WI38 (cell line): Measurements from ENCODE around the gene TTL.
"Not testable (repeated sequence)": the region's sequence is repeated elsewhere in the genome, so short reads cannot be mapped to it uniquely, and the experiment has no call there.

Experiments
- H3K4me3 ChIP-seq: 2 replicates; pipeline ENCODE4 v1.5.1; 2011; ENCODE audit warnings: low read depth, mild to moderate bottlenecking, control low read depth, low read length
- TF ChIP-seq, protein P1 (sequence below): IDR thresholded peaks from 2 replicates; pipeline ENCODE4 v1.5.1; 2012; ENCODE audit warnings: low read depth, mild to moderate bottlenecking, control low read depth, low read length

Gene TTL

GRCh38 chr2:112519506-112519905, 37.5 kb downstream of the TTL start:
- TF ChIP-seq, protein P1, sequence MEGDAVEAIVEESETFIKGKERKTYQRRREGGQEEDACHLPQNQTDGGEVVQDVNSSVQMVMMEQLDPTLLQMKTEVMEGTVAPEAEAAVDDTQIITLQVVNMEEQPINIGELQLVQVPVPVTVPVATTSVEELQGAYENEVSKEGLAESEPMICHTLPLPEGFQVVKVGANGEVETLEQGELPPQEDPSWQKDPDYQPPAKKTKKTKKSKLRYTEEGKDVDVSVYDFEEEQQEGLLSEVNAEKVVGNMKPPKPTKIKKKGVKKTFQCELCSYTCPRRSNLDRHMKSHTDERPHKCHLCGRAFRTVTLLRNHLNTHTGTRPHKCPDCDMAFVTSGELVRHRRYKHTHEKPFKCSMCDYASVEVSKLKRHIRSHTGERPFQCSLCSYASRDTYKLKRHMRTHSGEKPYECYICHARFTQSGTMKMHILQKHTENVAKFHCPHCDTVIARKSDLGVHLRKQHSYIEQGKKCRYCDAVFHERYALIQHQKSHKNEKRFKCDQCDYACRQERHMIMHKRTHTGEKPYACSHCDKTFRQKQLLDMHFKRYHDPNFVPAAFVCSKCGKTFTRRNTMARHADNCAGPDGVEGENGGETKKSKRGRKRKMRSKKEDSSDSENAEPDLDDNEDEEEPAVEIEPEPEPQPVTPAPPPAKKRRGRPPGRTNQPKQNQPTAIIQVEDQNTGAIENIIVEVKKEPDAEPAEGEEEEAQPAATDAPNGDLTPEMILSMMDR = no peak
- H3K4me3 ChIP-seq = no peak overlapping the region

- TF ChIP-seq, protein P1 = no peak
- H3K4me3 ChIP-seq = no peak overlapping the region
Measured at GRCh38 chr2:112520234-112520783, 38.4 kb downstream of the TTL start.

GRCh38 chr2:112523291-112523777, 41.4 kb downstream of the TTL start:
- TF ChIP-seq, protein P1 = no peak

GRCh38 chr2:112524276-112524675, 42.3 kb downstream of the TTL start:
- H3K4me3 ChIP-seq = not testable (repeated sequence)

More at GRCh38 chr2:112523291-112523777, 41.4 kb downstream of the TTL start:
- no peak overlapping the region for H3K4me3 ChIP-seq

GRCh38 chr2:112528541-112528940, 46.6 kb downstream of the TTL start:
- H3K4me3 ChIP-seq = no peak overlapping the region
- TF ChIP-seq, protein P1 = no peak

GRCh38 chr2:112529757-112530156, 47.8 kb downstream of the TTL start:
- TF ChIP-seq, protein P1 = no peak
- no peak overlapping the region for H3K4me3 ChIP-seq

GRCh38 chr2:112530728-112531127, 48.8 kb downstream of the TTL start:
- TF ChIP-seq, protein P1 = no peak

DNA sequence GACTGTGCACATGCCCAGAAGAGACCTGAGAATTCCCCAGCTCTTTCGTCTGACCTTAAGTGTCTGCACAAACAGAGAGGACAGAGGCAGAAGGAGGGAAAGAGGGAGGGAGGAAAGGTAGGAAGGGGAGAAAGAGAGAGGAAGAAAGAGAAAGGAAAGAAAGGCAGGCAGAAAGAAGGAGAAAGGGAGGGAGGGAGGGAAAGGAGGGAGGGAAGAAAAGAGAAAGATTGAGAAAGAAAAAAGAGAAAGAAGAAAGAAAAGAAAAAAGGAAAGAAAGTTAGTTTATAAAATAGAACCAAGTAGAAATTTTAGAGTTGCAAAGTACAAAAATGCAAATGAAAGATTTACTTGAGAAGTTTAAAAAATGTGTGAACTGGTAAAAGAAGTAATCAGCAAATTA, 52.9 kb downstream of the TTL start:
- TF ChIP-seq, protein P1 = no peak
- H3K4me3 ChIP-seq = no peak overlapping the region

More at GRCh38 chr2:112530728-112531127, 48.8 kb downstream of the TTL start:
- no peak overlapping the region for H3K4me3 ChIP-seq

DNA sequence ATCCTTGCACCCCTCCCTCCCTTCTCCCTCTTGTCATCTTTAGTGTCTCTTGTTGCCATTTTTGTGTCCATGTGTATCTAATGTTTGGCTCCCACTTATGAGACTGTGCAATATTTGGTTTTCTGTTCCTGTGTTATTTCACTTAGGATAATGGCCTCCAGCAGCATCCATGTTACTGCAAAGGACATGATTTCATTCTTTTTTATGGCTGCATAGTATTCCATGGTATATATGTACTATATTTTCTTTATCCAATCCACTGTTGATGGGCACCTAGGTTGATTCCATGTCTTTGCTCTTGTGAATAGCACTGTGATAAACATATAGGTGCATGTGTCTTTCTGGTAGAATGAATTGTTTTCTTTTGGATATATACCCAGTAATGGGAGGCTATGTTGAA, 54.7 kb downstream of the TTL start:
- H3K4me3 ChIP-seq = not testable (repeated sequence)
